ENCODE data around the gene SLC35F3.

Gene SLC35F3

GRCh38 chr1:233904633-233905415, at the start of gene SLC35F3:
TSS of gene SLC35F3 (plus strand) at chr1:233904676.
- Mint-ChIP-seq H3K9me3 (peaks cover 3% of the 10 kb centered on the region), H3K4me1 (peaks cover 10% of the 10 kb centered on the region), H3K36me3 (ENCODE audit: low read depth) (no peaks in the 10 kb centered on the region), H3K27ac (no peak within 1 kb of the TSS), H3K4me3 (peak within 1 kb of the TSS; percentile 85 to 90 (median 85)), H3K27me3 (ENCODE audit: low read depth) (peaks cover 90% of the 10 kb centered on the region)
- peak in 2 of 3 experiments; percentile 32 to 47 for TF ChIP-seq CTCF (IDR thresholded peaks at IDR 0.05; ENCODE audit: unreplicated experiment in 3 of 3)

- Mint-ChIP-seq H3K27ac (no peak overlapping the region), H3K4me3 (no peak overlapping the region), H3K9me3 (no peaks in the 10 kb centered on the region), H3K36me3 (ENCODE audit: low read depth) (no peaks in the 10 kb centered on the region), H3K27me3 (ENCODE audit: low read depth) (peaks cover 8% of the 10 kb centered on the region), H3K4me1 (no peaks in the 10 kb centered on the region)
- no peak for TF ChIP-seq CTCF (IDR thresholded peaks at IDR 0.05; ENCODE audit: unreplicated experiment in 3 of 3)
These were observed 45.0 kb upstream of the SLC35F3 start for GRCh38 chr1:233859446-233859845.

- peaks cover 21% of the 10 kb centered on the region for H3K9me3 Mint-ChIP-seq
- H3K4me1 Mint-ChIP-seq = no peaks in the 10 kb centered on the region
- no peaks in the 10 kb centered on the region for H3K36me3 Mint-ChIP-seq (ENCODE audit: low read depth)
- H3K4me3 Mint-ChIP-seq = no peak overlapping the region
- H3K27me3 Mint-ChIP-seq (ENCODE audit: low read depth) = peaks cover 5% of the 10 kb centered on the region
- no peak overlapping the region for H3K27ac Mint-ChIP-seq
- no peak for TF ChIP-seq CTCF (IDR thresholded peaks at IDR 0.05; ENCODE audit: unreplicated experiment in 3 of 3)
These were observed 40.5 kb upstream of the SLC35F3 start for GRCh38 chr1:233863901-233864545.

- Mint-ChIP-seq H3K27me3 (ENCODE audit: low read depth) (peaks cover 5% of the 10 kb centered on the region), H3K4me1 (no peaks in the 10 kb centered on the region), H3K4me3 (no peak overlapping the region), H3K27ac (no peak overlapping the region), H3K9me3 (peaks cover 24% of the 10 kb centered on the region), H3K36me3 (ENCODE audit: low read depth) (no peaks in the 10 kb centered on the region)
- TF ChIP-seq CTCF (IDR thresholded peaks at IDR 0.05; ENCODE audit: unreplicated experiment in 3 of 3) = no peak
These were observed 39.9 kb upstream of the SLC35F3 start for GRCh38 chr1:233864578-233864977.

GRCh38 chr1:233865216-233865615, 39.3 kb upstream of the SLC35F3 start:
- H3K9me3 Mint-ChIP-seq = peaks cover 29% of the 10 kb centered on the region
- H3K27me3 Mint-ChIP-seq (ENCODE audit: low read depth) = no peaks in the 10 kb centered on the region
- H3K27ac Mint-ChIP-seq = no peak overlapping the region
- no peak for TF ChIP-seq CTCF (IDR thresholded peaks at IDR 0.05; ENCODE audit: unreplicated experiment in 3 of 3)
- no peaks in the 10 kb centered on the region for H3K36me3 Mint-ChIP-seq (ENCODE audit: low read depth)
- H3K4me3 Mint-ChIP-seq = no peak overlapping the region
- H3K4me1 Mint-ChIP-seq = no peaks in the 10 kb centered on the region

All from nephron (organoid).